ENCODE data around the gene EVA1A. TPM values are rescaled to one million over a fixed set of nuclear protein-coding genes. Genes with fewer than 3 reads are reported as not detected.

The EVA1A gene
- total and polyA plus RNA-seq, 2 of the 8 experiments (the other 6 are each of a cell fraction or from before 2014, with no cell fraction given) = 2.4 to 4.3 TPM

- TF ChIP-seq CTCF (IDR thresholded peaks at IDR 0.05; ENCODE audit: control extremely low read depth in 1 of 3, insufficient read depth in 1 of 3, low read depth in 1 of 3, low read length in 3 of 3) (no peak), POU5F1 (IDR thresholded peaks at IDR 0.05; ENCODE audit: low read depth, low read length) (no peak)
Measured at GRCh38 chr2:75580606-75581005, 19.9 kb upstream of the EVA1A start (continued).

Measured in H1 (cell line).